Duodenal mucosa (tissue), 2 donors: ENCODE results near the gene JUNB.
"Not testable (repeated sequence)": the region's sequence is repeated elsewhere in the genome, so short reads cannot be mapped to it uniquely, and the experiment has no call there.

ENCODE experiments used
- H3K27ac ChIP-seq: one replicate; pipeline ENCODE4 v1.7.0; 2013; ENCODE audit warnings: low read depth, low read length
- H3K27me3 ChIP-seq, 2 donors: one replicate each; pipeline ENCODE4 v1.7.0; 2013; ENCODE audit warnings: low read length in 2 of 2, control low read depth in 1 of 2; ENCODE audit not compliant: insufficient read depth in 2 of 2, control insufficient read depth in 1 of 2
- H3K36me3 ChIP-seq, 2 donors: one replicate each; pipeline ENCODE4 v1.7.0; 2013; ENCODE audit warnings: low read length in 2 of 2, control low read depth in 1 of 2; ENCODE audit not compliant: insufficient read depth in 2 of 2, control insufficient read depth in 1 of 2
- H3K4me1 ChIP-seq, 2 donors: one replicate each; pipeline ENCODE4 v1.7.0; 2013; ENCODE audit warnings: low read length in 2 of 2, control low read depth in 1 of 2; ENCODE audit not compliant: insufficient read depth in 2 of 2, control insufficient read depth in 1 of 2
- H3K4me3 ChIP-seq, 2 donors: one replicate each; pipeline ENCODE4 v1.7.0; 2013; ENCODE audit warnings: low read length in 2 of 2, low read depth in 1 of 2
- H3K9ac ChIP-seq, 2 donors: one replicate each; pipeline ENCODE4 v1.7.0; 2013; ENCODE audit warnings: low read length in 2 of 2, low read depth in 1 of 2
- H3K9me3 ChIP-seq, 2 donors: one replicate each; pipeline ENCODE4 v1.7.0; 2013; ENCODE audit warnings: low read length in 2 of 2, control low read depth in 1 of 2; ENCODE audit not compliant: control insufficient read depth in 1 of 2

JUNB gene

GRCh38 chr19:12794971-12795381 lies 3.7 kb downstream of the JUNB start:
- H3K4me1 ChIP-seq: peaks cover 24 to 28% of the 10 kb centered on the region in 2 donors
- H3K27me3 ChIP-seq: no peaks in the 10 kb centered on the region
- H3K9me3 ChIP-seq: no peaks in the 10 kb centered on the region
- H3K36me3 ChIP-seq: peaks cover 7 to 9% of the 10 kb centered on the region in 2 donors
- H3K4me3 ChIP-seq: no peak overlapping the region
- H3K9ac ChIP-seq: no peak overlapping the region
- no peak overlapping the region for H3K27ac ChIP-seq

GRCh38 chr19:12796146-12797071 lies 5.1 kb downstream of the JUNB start:
- H3K9ac ChIP-seq: peak overlapping the region; percentile 61 to 71
- peaks cover 24 to 34% of the 10 kb centered on the region in 2 donors for H3K4me1 ChIP-seq
- H3K9me3 ChIP-seq: no peaks in the 10 kb centered on the region
- no peaks in the 10 kb centered on the region for H3K27me3 ChIP-seq
- peak overlapping the region; percentile 67 for H3K27ac ChIP-seq
- peak overlapping the region; percentile 37 to 55 for H3K4me3 ChIP-seq
- H3K36me3 ChIP-seq: peaks cover 7 to 14% of the 10 kb centered on the region in 2 donors

- Histone ChIP-seq H3K4me1 (peaks cover 25 to 38% of the 10 kb centered on the region in 2 donors), H3K27me3 (no peaks in the 10 kb centered on the region), H3K9me3 (no peaks in the 10 kb centered on the region), H3K27ac (no peak overlapping the region), H3K36me3 (peaks cover 7 to 14% of the 10 kb centered on the region in 2 donors), H3K9ac (no peak overlapping the region), H3K4me3 (no peak overlapping the region)
Measured at GRCh38 chr19:12797141-12797587, 5.9 kb downstream of the JUNB start.

GRCh38 chr19:12797607-12798006 lies 6.3 kb downstream of the JUNB start:
- Histone ChIP-seq H3K36me3 (peaks cover 7 to 14% of the 10 kb centered on the region in 2 donors), H3K4me1 (peaks cover 30 to 42% of the 10 kb centered on the region in 2 donors)
- not testable (repeated sequence) for H3K9me3 ChIP-seq, H3K27ac ChIP-seq, H3K9ac ChIP-seq, H3K27me3 ChIP-seq, H3K4me3 ChIP-seq

GRCh38 chr19:12799742-12800465 lies 8.6 kb downstream of the JUNB start:
- Histone ChIP-seq H3K4me1 (peaks cover 24 to 34% of the 10 kb centered on the region in 2 donors), H3K36me3 (peaks cover 7 to 14% of the 10 kb centered on the region in 2 donors), H3K27ac (no peak overlapping the region), H3K4me3 (peak overlapping the region; percentile 90 to 98), H3K27me3 (no peaks in the 10 kb centered on the region), H3K9ac (no peak overlapping the region), H3K9me3 (no peaks in the 10 kb centered on the region)

- peak overlapping the region; percentile 90 to 98 for H3K4me3 ChIP-seq
- H3K9me3 ChIP-seq: no peaks in the 10 kb centered on the region
- no peaks in the 10 kb centered on the region for H3K27me3 ChIP-seq
- H3K9ac ChIP-seq: peak overlapping the region; percentile 94 to 97
- H3K36me3 ChIP-seq: peaks cover 7 to 14% of the 10 kb centered on the region in 2 donors
- peaks cover 24 to 34% of the 10 kb centered on the region in 2 donors for H3K4me1 ChIP-seq
- H3K27ac ChIP-seq: no peak overlapping the region
Measured at GRCh38 chr19:12800466-12800770, 9.1 kb downstream of the JUNB start.

GRCh38 chr19:12800923-12801465 lies 9.7 kb downstream of the JUNB start:
- no peaks in the 10 kb centered on the region for H3K27me3 ChIP-seq
- peaks cover 21 to 30% of the 10 kb centered on the region in 2 donors for H3K4me1 ChIP-seq
- H3K36me3 ChIP-seq: peaks cover 7 to 14% of the 10 kb centered on the region in 2 donors
- peak overlapping the region; percentile 90 to 98 for H3K4me3 ChIP-seq
- H3K9ac ChIP-seq: peak overlapping the region; percentile 94 to 97
- H3K27ac ChIP-seq: peak overlapping the region; percentile 62
- no peaks in the 10 kb centered on the region for H3K9me3 ChIP-seq

- Histone ChIP-seq H3K9ac (peak within 1 kb of the TSS; percentile 94 to 97), H3K9me3 (no peaks in the 10 kb centered on the region), H3K27ac (peak within 1 kb of the TSS; percentile 62), H3K4me1 (peaks cover 18 to 28% of the 10 kb centered on the region in 2 donors), H3K27me3 (no peaks in the 10 kb centered on the region), H3K4me3 (peak within 1 kb of the TSS; percentile 90 to 98), H3K36me3 (peaks cover 7 to 14% of the 10 kb centered on the region in 2 donors)
Measured at GRCh38 chr19:12801466-12802266, 10.4 kb downstream of the JUNB start, which contains the start of the genes PRDX2 and THSD8. TSS of gene PRDX2 (minus strand) at chr19:12801800. CDS start at chr19:12801261, 539 bp downstream. TSS of gene THSD8 (plus strand) at chr19:12802069. CDS start at chr19:12802072, 3 bp downstream.

- no peaks in the 10 kb centered on the region for H3K27me3 ChIP-seq
- peaks cover 7 to 14% of the 10 kb centered on the region in 2 donors for H3K36me3 ChIP-seq
- no peaks in the 10 kb centered on the region for H3K9me3 ChIP-seq
- H3K4me3 ChIP-seq: peak overlapping the region; percentile 90 to 98
- no peak overlapping the region for H3K27ac ChIP-seq
- peaks cover 24 to 35% of the 10 kb centered on the region in 2 donors for H3K4me1 ChIP-seq
- H3K9ac ChIP-seq: peak overlapping the region; percentile 68 to 94
Measured at GRCh38 chr19:12802267-12803106, 11.2 kb downstream of the JUNB start.
